Embryonic facial prominence (tissue), 1 donor: Measurements from ENCODE around the gene GMCL1.
"Not testable (repeated sequence)": the region's sequence is repeated elsewhere in the genome, so short reads cannot be mapped to it uniquely, and the experiment has no call there.

Experiments
- DNase-seq: peaks from one replicate; pipeline ENCODE4 v3.0.0-alpha.2; 2016; ENCODE audit errors: extremely low spot score

Gene GMCL1

GRCh38 chr2:69847068-69847828 is 17.8 kb downstream of the GMCL1 start:
- no peak for DNase-seq

- no peak for DNase-seq
These were observed 18.8 kb downstream of the GMCL1 start for GRCh38 chr2:69848186-69848790.

GRCh38 chr2:69858261-69858660 is 28.8 kb downstream of the GMCL1 start:
- DNase-seq, result no peak

- DNase-seq, result no peak
These were observed 33.8 kb downstream of the GMCL1 start for GRCh38 chr2:69863298-69863697.

GRCh38 chr2:69888451-69888850 is 59.0 kb downstream of the GMCL1 start:
- no peak for DNase-seq

GRCh38 chr2:69889302-69889701 is 59.8 kb downstream of the GMCL1 start:
- DNase-seq, result no peak

- DNase-seq, result no peak
These were observed 61.4 kb downstream of the GMCL1 start for GRCh38 chr2:69890881-69891280.

- not testable (repeated sequence) for DNase-seq
These were observed 63.5 kb downstream of the GMCL1 start for GRCh38 chr2:69892838-69893424.

- DNase-seq, result peak; percentile 62
These were observed 64.5 kb downstream of the GMCL1 start, which contains the start of gene SNRNP27 for GRCh38 chr2:69893684-69894551. SNRNP27 (plus strand) TSS chr2:69893956; CDS start chr2:69893985, 29 bp downstream.

- DNase-seq, result not testable (repeated sequence)
These were observed 65.3 kb downstream of the GMCL1 start for GRCh38 chr2:69894737-69895136.

- DNase-seq, result no peak
These were observed 72.9 kb downstream of the GMCL1 start for GRCh38 chr2:69902213-69902922.

- no peak for DNase-seq
These were observed 77.8 kb downstream of the GMCL1 start for GRCh38 chr2:69907216-69907615.

GRCh38 chr2:69911985-69912563 is 82.6 kb downstream of the GMCL1 start:
- no peak for DNase-seq

GRCh38 chr2:69914164-69914949 is 84.9 kb downstream of the GMCL1 start:
- peak; percentile 100 for DNase-seq

GRCh38 chr2:69914950-69915945 is 85.8 kb downstream of the GMCL1 start, which contains the start of gene MXD1:
MXD1 (plus strand) TSS chr2:69915109; CDS start chr2:69915331, 222 bp downstream.
- no peak for DNase-seq

GRCh38 chr2:69916106-69916505 is 86.6 kb downstream of the GMCL1 start:
- DNase-seq, result no peak

GRCh38 chr2:69917852-69918251 is 88.4 kb downstream of the GMCL1 start:
- DNase-seq, result no peak

- no peak for DNase-seq
These were observed 88.9 kb downstream of the GMCL1 start for GRCh38 chr2:69918401-69918800.

GRCh38 chr2:69923116-69923515 is 93.7 kb downstream of the GMCL1 start:
- DNase-seq, result no peak
